HG03280 (cell line): Measurements from ENCODE around the gene PLA2G15.

Source experiments
- ATAC-seq: cut with Tn5 transposase; IDR thresholded peaks from one replicate; pipeline ENCODE4 v1.9.1; 2021; ENCODE audit warnings: mild to moderate bottlenecking, moderate library complexity; ENCODE audit not compliant: unreplicated experiment

Gene PLA2G15

DNA sequence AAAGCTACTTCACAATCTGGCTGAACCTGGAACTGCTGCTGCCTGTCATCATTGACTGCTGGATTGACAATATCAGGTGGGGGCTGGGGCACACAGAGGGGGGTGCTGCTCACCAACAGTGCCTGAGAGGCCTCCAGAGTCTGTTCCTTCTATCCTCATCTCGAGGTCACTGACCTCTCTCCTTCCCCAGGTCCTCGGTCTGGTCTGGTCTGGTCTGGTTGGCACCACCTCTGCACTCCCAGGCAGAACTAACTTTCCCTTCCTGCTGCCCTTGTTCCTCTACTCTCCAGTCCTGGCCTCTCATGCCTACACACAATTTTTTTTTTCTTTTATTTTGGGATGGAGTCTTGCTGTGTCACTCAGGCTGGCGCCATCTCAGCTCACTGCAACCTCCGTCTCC is 4.2 kb downstream of the PLA2G15 start:
- ATAC-seq, result no peak

DNA sequence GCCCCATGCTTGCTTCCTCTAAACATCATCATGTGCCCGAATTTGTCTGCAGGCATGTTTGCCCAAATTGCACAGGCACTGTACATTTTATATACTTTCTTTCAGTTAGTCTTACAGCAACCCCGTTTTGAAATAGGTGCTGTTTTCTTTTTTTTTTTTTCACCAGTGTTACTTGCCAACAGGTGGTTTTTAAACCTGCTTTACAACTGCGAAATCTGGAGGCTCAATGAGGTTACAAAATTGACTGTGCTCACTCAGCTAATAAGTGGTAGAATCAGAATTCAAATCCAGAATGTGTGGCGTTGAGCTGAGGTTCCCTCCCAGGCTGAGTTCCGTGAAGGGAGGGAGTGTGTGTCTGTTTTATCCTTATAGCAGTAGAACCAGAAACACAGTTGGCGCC is 5.8 kb downstream of the PLA2G15 start:
- ATAC-seq, result no peak

DNA sequence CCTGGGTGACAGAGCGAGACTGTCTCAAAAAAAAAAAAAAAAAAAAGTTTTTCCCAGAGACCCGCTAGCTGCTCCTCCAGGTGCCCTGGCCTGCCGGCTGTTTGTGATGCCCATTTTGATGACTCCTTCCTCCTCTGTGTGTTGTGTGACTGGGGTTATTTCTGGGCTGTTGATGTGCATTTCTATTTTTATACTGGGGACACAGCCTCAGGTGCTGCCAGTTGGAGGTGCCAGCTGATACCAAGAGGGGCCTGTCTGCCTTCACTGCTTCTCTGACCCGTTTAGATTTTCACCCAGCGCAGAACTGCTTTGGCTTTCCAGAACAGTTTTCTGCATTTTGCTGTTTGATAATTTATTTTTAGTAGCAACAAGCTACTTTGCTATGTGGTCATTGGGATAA is 6.7 kb downstream of the PLA2G15 start:
- ATAC-seq, result no peak

DNA sequence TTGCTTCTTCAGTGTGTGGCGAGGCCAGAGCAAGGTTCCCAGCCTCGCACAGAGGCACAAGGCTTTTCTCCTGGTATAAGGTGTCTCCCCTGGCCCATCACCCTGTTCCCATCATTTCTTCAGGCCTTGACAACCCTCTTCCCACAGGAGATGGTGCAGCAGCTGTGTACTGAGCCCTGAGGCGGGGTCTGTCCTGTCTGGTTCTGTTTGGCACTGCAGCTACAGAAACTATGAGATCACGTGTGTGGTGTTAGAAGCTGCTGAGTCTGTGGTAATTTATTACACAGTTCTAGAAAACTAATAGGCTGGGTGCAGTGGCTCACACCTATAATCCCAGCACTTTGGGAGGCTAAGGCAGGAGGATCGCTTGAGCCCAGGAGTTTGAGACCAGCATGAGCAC is 7.2 kb downstream of the PLA2G15 start:
- no peak for ATAC-seq

DNA sequence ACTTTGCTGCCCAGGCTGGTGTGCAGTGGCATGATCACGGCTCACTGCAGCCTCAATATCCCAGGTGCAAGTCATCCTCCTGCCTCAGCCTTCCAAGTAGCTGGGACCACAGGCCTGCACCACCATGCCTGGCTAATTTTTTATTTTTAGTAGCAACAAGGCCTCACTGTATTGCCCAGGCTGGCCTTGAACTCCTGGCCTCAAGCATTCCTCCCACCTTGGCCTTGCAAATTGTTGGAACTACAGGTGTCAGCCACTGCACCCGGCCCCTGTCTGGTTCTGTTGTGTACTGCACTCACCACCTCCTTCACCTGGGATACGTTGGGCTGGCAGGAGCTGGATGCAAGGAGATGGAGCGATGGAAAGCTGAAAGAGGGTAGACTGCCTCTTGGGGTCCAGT is 8.5 kb downstream of the PLA2G15 start:
- no peak for ATAC-seq

DNA sequence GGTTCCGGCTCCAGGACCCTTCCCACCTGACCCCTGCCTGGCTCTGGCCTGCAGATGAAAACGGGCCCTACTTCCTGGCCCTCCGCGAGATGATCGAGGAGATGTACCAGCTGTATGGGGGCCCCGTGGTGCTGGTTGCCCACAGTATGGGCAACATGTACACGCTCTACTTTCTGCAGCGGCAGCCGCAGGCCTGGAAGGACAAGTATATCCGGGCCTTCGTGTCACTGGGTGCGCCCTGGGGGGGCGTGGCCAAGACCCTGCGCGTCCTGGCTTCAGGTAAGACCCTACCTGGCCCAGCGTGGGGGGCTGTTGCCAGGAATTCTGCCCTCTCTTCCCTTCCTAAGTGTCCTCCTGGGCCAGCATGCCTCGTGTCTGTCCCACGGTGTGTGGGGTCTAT is 10.5 kb downstream of the PLA2G15 start:
- no peak for ATAC-seq

DNA sequence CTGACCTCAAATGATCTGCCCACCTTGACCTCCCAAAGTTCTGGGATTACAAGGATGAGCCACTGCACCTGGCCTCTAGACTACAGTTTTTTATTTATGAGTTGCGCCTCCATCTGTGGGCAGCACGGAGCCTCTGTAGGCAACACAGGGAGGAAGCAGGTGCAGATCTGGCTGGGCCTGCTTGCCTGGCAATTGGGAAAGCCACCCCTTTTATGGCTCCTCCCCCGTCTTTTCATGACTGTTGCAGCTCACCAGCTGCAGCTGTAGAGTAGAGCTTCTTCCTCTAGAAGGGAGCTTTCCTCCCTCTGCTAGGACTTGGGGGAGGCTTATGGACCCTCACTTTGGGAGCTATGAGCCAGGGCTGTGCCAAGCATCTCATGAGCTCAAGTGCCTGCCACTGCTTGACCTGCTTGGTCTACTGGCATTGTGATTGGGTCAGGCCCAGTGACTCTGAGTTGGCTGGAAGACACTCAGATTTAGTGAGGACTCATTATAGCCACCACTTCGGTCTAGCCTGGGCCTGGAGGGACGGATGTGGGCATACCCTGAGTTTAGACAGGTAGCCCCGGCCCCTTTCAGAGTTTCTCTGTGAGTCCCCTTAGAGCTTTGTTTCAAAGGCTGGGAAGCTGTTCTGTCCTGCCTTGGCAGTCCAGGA is 12.2 kb downstream of the PLA2G15 start:
- ATAC-seq, result peak; percentile 48

DNA sequence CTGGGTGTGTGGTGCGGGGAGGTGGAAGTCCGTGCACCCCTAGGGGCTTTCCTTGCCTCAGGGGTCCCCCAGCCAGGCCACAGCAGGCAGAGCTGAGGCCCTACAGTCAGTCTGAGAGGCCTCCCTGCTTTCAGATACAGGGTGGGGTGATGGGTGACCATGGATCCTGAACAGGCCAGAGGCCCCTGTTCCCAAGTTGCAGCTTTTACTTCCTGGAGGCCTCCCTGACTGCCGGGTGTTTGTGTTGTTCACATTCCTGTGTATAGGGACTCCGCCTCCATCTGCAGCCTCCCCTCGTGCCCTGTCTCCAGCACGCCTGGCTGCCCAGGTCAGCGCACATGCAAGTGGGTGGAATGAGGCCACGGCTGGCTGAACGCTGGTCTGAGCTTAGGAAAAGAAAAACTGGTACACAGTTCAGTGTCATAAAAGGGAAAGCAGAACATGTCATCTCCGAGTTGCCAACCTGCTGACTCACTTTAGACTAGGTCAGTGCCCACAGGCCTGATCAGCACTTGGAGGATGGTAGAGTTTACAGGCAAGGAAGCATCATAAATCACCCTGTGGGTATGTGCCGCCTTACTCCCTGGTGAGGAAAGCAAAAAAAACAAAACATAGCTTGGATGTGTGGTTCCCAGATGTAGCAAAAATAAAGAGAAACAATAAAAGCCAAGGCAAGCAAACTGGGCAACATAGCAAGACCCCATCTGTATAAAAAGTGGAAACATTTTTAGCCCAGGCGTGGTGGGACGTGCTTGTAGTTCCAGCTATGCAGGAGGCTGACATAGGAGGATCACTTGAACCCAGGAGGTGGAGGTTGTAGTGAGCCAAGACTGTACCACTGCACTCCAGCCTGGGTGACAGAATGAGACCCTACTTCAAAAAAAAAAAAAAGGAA is 13.0 kb downstream of the PLA2G15 start:
- no peak for ATAC-seq

DNA sequence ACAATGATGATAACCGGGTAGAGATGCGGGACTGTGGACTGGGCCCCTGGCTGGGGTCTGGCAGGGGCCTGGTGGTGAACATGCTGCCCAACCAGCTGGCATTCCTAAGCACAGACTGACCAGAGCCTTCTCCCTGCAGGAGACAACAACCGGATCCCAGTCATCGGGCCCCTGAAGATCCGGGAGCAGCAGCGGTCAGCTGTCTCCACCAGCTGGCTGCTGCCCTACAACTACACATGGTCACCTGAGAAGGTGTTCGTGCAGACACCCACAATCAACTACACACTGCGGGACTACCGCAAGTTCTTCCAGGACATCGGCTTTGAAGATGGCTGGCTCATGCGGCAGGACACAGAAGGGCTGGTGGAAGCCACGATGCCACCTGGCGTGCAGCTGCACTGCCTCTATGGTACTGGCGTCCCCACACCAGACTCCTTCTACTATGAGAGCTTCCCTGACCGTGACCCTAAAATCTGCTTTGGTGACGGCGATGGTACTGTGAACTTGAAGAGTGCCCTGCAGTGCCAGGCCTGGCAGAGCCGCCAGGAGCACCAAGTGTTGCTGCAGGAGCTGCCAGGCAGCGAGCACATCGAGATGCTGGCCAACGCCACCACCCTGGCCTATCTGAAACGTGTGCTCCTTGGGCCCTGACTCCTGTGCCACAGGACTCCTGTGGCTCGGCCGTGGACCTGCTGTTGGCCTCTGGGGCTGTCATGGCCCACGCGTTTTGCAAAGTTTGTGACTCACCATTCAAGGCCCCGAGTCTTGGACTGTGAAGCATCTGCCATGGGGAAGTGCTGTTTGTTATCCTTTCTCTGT is 14.0 kb downstream of the PLA2G15 start:
- no peak for ATAC-seq

DNA sequence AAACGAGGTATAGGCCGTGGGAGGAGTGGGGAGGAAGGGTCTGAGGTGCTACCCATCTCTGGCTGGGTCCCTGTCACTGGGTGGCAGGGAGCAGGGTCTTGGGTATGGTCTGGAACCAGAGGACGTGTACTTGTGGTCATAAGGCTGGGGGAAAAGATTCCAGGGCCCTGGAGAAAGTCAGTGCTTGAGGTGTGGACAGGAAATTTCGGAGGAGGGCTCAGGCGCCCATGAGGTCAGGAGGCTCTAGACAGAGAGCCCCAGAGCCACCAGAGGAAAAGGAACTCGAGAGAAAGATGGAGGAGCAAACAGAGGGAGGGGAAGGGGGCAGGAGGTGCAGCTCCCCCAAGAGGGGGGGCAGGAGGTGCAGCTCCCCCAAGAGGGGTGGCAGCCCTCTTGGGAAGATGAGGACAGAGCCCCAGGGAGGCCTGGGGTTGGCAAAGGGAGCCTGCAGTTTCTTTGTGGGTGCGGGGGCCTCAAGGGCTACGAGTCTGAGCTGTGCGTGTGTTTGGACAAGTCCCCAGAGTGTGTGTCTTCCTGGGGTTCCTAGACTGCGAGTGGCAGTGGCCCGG is 18.5 kb downstream of the PLA2G15 start:
- no peak for ATAC-seq

DNA sequence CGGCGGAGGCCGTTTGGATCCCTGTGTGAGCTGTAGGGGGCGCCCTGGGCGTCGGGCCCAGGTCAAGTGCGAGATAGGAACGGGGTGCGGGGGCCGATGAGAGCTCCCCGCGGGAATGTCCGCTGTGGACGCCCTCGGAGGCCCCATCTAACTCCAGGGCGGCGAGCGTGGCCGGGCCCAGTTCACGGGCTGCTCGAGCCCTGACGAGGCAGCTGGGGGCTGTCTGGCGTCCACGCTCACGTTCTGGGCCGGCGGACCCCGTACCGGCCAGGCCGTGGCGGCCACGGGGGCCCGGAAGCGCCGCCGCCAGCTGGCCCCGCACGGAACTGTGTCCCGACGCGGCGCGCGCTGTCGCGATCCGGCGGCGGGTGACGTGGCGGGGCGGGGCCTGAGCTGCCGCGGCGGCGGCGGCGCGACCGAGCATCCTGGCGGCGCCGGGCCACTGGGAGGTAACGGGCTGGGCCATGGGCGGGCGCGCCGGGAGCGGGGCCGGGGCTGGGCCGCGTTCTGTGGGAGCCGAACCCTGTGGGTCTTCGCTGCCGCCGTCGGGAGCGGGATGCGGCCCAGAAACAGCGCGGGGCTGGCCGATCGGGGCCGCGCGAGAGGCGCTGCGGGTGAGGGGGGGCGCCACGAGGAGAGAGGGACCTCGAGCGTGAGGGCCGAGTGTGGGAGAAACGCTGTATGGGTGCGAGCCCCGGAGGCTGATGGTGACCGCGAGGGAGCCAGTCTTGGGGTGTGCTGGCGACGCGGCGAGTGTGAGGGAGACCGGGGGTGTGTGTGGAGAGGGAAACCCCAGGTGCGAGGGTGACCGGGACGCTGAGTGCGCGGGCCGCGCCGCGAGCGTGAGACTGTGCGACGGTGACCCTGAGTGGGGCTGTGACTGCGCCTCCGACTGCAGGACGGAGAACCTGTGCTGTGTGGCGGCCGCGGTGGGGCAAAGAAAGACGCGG is 19.2 kb downstream of the PLA2G15 start, which contains the start of gene SLC7A6:
TSS of gene SLC7A6 (plus strand) at position 399 of the 950 bp plus-strand sequence. CDS start 10,201 bp downstream, outside the sequence.
- peak; percentile 71 for ATAC-seq

DNA sequence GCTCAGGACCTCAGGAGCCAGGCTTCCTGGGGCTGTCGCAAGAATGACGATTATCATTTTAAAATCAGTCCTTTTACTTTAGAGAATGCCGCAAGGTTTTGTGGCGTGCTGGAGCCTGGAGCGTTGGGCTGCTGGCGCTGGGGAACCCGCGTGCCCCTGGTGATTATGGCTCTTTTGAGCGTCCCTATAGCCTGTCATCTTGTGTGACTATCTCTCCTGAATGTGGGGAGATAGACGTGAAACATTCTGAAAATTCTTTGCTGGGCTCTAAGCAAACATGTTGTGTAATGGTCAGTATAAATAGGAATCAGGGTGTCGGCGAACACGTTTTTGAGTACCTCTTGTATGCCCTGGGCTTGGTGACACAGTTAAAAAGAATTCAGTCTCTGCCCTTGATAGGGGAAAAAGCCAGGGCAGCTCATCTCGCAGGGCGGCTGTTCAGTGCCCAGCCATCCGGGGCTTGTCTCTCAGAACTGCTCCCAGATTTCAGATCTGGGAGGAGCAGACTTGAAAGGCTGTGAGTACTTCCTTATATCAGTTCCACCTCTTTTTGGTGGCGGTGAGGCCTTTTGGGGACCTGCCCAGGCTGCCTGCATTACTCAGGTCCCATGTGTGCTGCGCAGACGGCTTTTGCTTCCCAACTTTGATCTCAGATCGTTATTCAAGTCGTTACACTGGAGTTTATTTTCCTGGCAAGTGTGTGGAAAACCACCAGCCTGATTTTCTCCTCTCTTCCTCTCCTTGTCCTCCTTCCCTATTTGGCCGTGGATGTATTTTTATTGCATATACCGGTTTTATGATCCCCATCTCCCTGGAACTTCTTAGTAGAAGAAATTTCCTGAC is 20.1 kb downstream of the PLA2G15 start:
- peak; percentile 12 for ATAC-seq

DNA sequence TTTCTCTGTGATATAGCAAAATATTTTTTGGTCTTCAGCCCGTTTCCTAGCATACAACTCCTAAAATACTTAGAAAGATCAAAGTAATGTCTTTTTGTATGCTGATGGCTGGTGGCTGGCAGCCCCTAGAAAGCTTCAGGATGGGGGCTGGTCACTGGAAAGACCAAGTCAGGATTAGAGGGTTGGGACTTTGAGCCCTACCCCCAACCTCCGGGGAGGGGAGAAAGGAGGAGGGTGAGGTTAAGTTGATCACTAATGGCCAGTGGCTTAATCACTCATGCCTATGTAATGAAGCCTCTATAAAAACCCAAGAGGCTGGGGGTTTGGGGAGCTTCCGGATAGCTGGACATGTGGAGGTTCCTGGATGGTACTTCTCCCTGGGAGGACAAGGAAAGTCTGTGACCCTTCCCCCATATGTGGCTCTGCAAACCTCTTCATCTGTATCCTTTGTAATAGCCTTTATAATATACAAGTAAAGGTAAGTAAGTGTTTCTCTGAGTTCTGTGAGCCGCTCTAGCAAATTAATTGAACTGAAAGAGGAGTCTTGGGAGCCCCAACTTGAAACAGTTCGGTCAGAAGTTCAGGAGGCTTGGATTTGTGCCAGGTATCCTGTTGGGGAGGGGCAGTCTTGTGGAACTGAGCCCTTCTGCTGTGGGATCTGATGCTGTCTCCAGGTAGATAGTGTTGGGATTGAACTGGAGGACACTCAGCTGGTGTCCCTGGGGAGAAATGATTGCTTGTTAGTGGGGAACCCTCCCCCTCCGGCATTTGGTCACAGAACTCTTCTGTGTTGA is 22.6 kb downstream of the PLA2G15 start:
- ATAC-seq, result no peak

DNA sequence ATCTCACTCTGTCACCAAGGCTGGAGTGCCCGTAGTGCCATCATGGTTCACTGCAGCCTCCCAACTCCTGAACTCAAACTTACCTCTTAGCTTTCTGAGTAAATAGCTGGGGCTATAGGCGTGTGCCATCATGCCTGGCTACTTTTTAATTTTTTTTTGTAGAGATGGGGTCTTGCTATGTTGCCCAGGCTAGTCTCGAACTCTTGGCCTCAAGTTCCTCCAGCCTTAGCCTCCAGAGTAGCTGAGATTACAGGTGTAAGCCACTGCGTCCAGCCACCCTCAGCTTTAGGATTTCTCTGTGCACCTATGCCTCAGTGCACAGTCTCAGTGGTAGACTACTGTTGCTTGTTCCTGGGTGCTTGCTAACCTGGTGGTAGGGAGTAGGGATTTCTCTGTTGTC is 24.6 kb downstream of the PLA2G15 start:
- ATAC-seq, result no peak

DNA sequence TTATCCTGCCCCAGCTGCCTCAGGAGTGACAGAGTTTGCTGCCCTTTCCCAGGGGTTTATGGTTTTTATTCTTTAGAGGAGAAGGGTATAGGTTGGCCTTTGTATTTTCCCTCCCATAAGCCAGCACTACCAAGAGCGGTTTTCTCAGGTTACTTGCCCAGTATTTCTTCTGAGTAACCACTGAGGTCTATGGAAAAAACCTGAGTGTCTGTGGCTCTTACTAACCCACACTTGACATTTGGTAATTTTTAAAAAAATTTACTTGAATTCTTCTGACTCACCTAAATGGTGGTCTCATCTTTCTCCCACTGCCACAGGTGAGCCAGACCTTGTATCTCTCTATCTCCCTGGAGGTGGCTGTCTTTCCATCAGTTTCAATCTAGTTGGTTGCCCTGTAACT is 25.2 kb downstream of the PLA2G15 start:
- ATAC-seq, result no peak

DNA sequence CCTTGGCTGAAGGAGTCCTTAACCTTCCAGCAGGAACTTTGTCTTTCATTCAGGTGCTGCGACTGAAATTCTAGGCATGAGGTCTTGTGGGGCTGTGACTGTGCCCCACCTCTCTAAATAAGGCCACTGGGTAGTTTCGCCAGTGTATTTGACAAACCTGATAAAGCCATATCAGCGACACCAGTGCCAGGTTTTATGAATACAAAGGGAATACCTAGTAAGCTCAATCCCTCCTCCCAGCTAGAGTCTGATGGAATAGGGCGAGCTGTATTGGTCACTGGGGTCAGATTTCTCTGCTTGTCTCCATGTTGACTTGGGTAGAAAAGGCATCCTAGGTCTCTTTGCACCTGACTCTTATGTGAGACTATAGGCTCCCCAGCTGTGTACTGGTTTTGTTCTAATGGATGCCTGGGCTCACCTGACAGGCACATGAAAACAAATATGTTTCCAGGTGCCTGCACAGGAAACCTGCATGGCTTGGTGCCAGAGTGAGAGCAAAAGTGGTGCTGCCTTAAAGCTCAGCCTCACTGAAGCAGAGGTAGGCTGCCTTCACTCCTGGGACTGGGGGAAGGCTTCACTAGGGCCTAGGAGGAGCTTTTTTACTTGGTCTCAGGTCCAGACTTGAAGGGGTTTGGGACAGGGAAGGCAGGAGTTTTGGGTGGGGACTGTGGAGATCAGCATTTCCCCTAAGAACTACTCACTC is 27.5 kb downstream of the PLA2G15 start:
- ATAC-seq, result no peak

DNA sequence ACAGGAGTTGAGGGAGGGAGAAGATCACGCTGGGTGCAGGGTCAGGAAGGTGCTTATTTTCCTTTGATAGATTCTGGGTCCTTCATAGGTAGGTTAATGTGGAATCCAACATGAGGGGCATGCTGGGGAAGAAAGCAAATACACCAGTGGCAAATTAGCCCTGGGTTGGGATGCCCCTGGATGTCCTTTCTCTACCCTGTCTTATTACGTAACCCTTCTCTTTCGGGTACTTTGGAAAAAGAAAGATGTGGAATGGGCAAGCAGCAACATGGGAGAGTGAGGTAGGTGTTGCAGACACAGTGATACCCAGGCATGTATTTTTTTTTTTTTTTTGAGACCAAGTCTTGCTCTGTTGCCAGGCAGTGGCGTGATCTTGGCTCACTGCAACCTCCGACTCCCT is 28.3 kb downstream of the PLA2G15 start:
- ATAC-seq, result no peak

DNA sequence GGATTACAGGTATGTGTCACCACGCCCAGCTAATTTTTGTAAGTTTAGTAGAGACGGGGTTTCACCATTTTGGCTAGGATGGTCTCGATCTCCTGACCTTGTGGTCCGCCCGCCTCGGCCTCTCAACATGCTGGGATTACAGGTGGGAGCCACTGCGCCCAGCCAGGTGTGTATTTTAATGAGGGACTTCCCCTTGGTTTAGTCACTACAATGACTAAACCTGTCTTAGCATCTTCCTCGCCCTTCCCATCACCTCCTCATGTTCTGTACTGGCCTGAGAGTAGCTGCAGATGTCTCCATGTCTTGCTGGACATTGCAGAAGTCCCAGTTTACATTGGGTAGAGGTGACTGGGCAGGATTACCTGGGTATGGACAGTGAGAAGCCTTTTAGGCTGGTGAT is 28.7 kb downstream of the PLA2G15 start:
- ATAC-seq, result no peak
